DOHH2 (cell line): ENCODE data around the gene DNAJC24.

Source experiments
- EZH2phosphoT487 ChIP-seq: fragments of 200-600 bp; sonication (generic); IDR thresholded peaks from 2 replicates; pipeline ENCODE4 v1.6.1; 2017; ENCODE audit warnings: borderline replicate concordance, mild to moderate bottlenecking, antibody characterized with exemption, low read length, moderate library complexity, mixed read lengths
- TF ChIP-seq, protein P1 (sequence below): fragments of 200-600 bp; sonication (generic); IDR thresholded peaks from one replicate; pipeline ENCODE4 v1.5.1; 2014; ENCODE audit warnings: antibody characterized with exemption, mild to moderate bottlenecking, low read depth, low read length; ENCODE audit not compliant: poor library complexity, severe bottlenecking

DNA sequence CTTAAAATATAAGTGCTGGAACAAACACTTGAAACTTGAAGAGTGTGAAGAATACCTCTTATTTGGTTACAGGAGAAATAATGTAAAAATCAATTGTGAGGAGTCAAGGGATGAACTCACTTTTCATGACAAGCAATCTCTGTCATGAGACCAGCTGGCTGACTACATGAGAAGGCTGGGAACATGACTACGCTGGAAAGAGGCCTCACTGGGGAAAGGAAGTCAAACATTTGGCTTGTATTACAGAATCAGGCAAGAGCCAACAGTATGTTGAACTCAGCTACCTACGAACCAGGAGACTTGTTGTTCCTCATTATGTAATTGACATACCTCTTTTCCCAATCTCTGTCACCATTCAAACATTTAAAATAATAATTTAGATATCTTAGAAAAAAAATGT is 14.5 kb upstream of the DNAJC24 start:
- TF ChIP-seq, protein P1, sequence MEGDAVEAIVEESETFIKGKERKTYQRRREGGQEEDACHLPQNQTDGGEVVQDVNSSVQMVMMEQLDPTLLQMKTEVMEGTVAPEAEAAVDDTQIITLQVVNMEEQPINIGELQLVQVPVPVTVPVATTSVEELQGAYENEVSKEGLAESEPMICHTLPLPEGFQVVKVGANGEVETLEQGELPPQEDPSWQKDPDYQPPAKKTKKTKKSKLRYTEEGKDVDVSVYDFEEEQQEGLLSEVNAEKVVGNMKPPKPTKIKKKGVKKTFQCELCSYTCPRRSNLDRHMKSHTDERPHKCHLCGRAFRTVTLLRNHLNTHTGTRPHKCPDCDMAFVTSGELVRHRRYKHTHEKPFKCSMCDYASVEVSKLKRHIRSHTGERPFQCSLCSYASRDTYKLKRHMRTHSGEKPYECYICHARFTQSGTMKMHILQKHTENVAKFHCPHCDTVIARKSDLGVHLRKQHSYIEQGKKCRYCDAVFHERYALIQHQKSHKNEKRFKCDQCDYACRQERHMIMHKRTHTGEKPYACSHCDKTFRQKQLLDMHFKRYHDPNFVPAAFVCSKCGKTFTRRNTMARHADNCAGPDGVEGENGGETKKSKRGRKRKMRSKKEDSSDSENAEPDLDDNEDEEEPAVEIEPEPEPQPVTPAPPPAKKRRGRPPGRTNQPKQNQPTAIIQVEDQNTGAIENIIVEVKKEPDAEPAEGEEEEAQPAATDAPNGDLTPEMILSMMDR = no peak
- no peak for TF ChIP-seq EZH2phosphoT487
